Measurements from ENCODE around the gene SYT13.

The SYT13 gene

GRCh38 chr11:45248501-45249011, 37.6 kb downstream of the SYT13 start:
- no peak for DNase-seq (ENCODE audit: low read depth)

DNA sequence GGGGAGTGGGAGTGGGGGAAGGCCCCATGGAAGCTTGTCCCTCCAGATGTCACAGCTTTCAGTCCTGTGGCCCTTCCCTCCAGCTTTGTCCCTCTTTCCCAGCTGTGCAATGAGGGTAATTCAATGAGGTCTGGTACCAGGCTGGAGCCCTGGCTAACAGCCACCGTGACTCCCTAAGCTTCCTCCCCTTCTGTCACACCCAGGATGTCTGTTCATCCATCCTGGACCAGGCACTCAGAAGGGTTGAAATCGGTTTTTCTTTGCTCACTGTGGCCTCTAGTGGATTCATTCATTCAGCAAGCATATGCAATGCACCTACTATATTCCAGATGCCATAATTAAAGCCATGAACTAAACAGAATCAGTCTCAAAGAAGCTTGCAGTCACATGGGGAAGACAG, 38.7 kb downstream of the SYT13 start:
- no peak for DNase-seq (ENCODE audit: low read depth)

- no peak for DNase-seq (ENCODE audit: low read depth)
Measured at GRCh38 chr11:45246241-45246640, 39.9 kb downstream of the SYT13 start.

DNA sequence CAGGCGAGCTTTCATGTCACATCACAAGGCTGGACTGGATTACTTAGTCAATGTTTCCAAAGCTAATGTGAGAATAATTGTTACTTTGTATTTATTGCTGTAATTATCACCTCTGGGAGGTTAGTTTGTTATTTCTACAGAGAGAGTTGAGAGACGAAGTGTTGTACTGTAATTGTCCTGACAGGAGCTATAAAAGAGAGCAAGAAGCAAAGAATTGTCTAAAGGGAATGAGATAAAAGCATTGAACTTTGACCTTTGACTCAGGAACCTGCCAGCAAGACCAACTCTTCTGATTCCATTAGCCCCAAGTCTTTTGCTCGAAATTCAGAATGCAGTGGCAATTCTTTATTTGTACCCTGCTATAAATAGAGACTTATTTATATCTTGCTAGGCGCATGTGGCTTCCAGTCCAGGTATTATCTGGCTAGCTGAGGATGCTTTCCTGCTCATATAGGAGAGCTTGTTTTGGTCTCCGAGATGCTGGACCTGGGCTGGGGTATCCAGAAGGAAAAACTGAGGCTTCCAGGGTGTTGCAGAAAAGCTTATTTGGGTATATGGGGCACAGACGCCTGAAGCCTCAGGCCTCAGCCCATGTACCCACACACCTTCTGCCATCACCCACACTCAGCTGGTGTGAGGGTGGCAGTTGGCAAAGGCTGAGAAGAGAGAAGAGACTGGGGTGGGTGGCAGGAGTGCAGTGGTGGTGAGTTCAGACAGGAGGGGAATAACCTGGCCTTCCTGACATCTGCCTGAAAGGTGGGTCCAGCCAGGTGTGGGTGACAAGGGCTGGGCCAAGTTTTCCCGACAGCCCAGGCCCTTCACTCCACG, 40.7 kb downstream of the SYT13 start:
- no peak for DNase-seq (ENCODE audit: low read depth)

- no peak for DNase-seq (ENCODE audit: low read depth)
Measured at GRCh38 chr11:45243967-45244366, 42.2 kb downstream of the SYT13 start.

- no peak for DNase-seq (ENCODE audit: low read depth)
Measured at GRCh38 chr11:45239733-45240132, 46.4 kb downstream of the SYT13 start.

DNA sequence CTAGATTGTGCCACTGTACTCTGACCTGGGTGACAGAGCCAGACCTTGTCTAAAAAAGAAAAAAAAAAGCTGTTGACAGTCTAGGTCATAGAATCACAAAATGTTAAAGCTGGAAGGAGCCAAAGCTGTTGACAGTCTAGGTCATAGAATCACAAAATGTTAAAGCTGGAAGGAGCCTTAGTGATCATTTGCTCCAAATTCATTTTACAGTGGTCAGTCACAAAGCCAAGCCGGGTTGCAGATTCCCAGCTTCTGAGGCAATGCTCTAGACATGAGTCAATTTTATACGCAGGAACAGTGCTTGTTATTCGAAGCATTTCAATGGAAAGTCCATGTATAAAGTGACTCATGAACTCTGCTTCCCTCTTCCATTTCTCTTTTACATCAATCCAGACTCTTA, 47.4 kb downstream of the SYT13 start:
- no peak for DNase-seq (ENCODE audit: low read depth)

GRCh38 chr11:45237711-45238315, 48.3 kb downstream of the SYT13 start:
- no peak for DNase-seq (ENCODE audit: low read depth)

- DNase-seq (ENCODE audit: low read depth) = no peak
Measured at GRCh38 chr11:45234306-45235006, 51.7 kb downstream of the SYT13 start.

- DNase-seq (ENCODE audit: low read depth) = no peak
Measured at GRCh38 chr11:45233804-45234170, 52.4 kb downstream of the SYT13 start.

DNA sequence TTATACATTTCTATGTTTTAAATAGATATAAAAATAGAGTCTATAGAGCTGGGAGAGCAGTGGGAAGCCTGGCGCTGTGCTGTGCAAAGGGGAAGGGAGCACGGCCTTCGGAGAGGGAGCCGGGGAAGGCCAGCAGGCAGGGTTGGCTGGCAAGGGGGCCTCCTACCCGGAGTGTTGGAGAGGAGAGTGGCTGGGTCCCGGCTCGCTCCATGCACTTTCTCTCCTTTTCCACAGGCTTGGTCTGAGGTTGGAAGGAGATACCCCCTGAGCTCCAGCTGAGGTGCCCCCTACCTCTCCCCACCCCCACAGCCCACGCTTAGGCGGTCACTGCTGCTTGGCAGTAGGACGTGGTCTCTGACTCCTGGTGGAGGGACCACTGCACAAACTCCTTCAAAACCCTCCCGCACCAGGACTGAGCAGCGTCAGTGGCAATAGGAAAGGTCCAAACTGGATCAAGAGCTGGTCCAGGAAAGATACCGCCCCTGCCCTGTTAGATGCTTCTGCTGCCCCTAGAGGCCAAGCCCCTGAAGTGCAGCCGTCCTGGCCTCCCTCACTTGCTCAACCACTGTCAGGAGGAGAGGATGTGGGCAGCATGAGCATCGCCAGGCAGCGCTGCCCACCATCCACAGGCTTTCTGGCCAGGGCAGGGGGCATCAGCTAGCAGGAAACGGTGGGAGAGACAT, 52.9 kb downstream of the SYT13 start:
- DNase-seq (ENCODE audit: low read depth) = peak; percentile 19

- DNase-seq (ENCODE audit: low read depth) = no peak
Measured at GRCh38 chr11:45232341-45233080, 53.6 kb downstream of the SYT13 start.

DNA sequence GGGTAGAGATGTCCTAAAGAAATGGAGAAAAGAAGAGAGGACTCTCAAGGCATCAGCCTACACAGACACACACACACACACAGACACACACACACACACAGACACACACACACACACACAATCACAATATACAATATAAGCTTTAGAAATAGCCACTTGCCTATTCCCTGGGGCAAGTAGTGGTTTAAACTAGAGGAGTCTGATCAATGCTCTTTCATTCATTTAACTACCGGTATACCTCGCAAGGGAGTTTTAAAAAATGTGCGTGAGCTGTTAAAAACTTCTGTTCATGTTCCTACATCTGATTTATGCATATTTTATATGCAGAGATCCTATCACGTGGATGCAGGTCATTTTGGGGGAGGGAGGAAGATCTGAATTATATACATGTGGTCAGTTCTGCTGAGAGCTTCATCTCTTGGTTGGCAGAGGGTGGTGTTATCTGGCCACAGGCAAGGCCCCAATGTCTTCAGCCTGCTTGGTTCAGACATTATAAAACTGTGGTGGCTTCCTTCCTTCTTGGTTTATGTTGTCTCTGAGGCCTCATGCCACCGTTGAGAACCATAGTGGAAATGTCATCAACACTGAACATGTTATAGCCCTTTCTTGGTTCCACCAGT, 56.6 kb downstream of the SYT13 start:
- no peak for DNase-seq (ENCODE audit: low read depth)

- DNase-seq (ENCODE audit: low read depth) = no peak
Measured at GRCh38 chr11:45227836-45228235, 58.3 kb downstream of the SYT13 start.

DNA sequence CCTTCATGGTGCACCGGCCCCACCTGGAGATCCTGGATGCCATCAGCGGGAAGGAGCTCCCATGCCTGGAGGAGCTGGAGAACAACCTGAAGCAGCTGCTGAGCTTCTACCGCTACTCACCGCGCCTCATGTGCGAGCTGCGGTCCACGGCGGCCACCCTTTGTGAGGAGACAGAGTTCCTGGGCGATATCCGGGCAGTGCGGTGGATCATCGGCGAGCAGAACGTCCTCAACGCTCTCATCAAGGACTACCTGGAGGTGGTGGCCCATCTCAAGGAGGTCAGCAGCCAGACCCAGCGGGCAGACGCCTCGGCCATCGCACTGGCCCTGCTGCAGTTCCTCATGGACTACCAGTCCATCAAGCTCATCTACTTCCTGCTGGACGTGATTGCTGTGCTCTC, 59.2 kb downstream of the SYT13 start:
- DNase-seq (ENCODE audit: low read depth) = no peak

GRCh38 chr11:45225961-45226871, 59.9 kb downstream of the SYT13 start:
- DNase-seq (ENCODE audit: low read depth) = no peak

DNA sequence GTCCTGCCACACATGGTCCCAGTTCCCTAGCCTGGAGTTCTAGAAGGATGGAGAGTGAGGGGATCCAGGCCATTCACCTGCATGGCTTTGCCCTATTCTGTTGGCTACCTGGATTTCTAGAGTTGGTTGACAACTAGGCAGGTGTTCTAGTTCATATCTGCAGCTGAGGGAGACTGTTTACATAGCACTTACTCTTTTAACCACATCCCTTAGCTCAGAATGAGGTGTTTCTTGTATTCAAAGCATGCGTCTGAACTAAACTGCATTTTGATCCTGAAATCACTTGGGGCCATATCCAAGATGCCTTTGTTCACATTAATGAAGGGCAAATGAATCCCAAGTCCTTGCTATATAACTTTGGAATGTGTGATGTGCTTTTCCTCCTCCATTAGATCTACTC, 60.9 kb downstream of the SYT13 start:
- DNase-seq (ENCODE audit: low read depth) = no peak

- no peak for DNase-seq (ENCODE audit: low read depth)
Measured at GRCh38 chr11:45224766-45225165, 61.4 kb downstream of the SYT13 start.

- DNase-seq (ENCODE audit: low read depth) = no peak
Measured at GRCh38 chr11:45223496-45223895, 62.6 kb downstream of the SYT13 start.

DNA sequence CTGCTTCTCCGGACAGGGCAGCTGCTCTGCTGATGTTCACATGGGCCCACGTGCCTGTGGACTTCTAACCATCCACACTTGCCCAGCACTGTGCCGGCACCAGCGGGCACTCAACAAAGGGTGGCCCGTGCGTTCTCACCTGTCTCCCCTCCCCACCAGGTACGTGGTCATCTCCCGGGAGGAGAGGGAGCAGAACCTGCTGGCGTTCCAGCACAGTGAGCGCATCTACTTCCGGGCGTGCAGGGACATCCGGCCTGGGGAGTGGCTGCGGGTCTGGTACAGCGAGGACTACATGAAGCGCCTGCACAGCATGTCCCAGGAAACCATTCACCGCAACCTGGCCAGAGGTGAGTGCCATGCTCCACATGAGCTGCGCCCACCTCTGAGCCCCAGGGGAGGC, 66.7 kb downstream of the SYT13 start:
- no peak for DNase-seq (ENCODE audit: low read depth)

Data from T follicular helper cell (primary cell).